Activated naive CD4-positive, alpha-beta T cell treated with anti-CD3 and anti-CD28 coated beads, Interleukin-2, amount 50 U/mL, for 16 hours (primary cell): ENCODE measurements around the gene COA1.
"Not testable (repeated sequence)": the region's sequence is repeated elsewhere in the genome, so short reads cannot be mapped to it uniquely, and the experiment has no call there.

Experiments used
- DNase-seq: peaks from one replicate; pipeline ENCODE4 v3.0.0-alpha.2; 2020

COA1 gene

DNA sequence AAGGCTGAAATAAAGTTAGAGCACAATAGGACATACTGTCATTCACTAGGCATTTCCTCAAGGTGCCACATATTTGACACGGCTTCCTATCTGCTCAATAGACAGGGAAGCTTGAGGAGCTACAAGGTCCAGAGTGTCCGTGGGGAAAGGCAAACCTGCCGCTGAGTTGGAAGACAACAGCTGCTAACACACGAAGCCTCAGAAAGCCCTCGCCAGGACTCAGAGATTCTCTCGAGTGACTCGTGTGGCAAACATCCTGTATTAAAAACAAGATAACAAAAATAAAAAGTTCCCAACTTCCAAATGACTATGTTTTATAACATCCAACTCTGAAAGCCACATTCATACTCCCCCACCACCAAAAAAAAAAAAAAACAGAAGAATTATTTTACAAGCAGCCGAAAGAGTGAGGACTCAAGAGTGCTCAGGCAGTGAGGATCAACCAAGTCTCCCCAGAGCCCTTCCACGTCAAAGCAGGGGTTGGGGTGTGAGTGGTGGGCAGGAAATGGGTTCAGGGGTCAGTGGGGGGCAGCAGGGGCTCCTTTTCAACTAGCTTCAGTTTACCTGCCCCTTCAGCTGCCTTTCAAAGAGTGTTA, 78.8 kb downstream of the COA1 start:
- DNase-seq = no peak

DNA sequence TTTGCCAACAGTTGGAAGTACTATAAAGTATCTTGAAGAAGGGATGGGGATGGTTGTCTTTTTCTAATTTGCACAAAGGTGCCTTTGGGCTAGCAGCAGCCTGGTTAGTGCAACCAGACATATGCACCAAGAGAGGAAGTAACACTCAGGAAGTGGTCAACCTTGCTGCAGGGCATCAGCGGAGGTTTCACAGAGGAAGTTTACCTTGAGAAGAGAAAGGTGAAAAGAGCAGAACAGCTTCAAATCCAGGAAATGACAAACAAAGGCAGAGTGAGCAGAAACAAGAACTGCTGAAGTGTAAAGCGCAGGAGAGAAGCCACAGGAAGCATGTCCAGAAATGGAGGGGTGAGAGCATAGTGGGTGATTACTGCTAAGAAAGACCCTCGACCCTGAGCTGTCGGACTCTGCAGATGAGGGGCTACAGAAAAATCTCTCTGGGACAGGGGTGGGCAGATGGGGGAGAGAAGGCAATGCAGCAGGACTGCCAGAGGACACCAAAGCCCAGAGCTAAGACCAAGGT, 79.5 kb downstream of the COA1 start:
- no peak for DNase-seq

DNA sequence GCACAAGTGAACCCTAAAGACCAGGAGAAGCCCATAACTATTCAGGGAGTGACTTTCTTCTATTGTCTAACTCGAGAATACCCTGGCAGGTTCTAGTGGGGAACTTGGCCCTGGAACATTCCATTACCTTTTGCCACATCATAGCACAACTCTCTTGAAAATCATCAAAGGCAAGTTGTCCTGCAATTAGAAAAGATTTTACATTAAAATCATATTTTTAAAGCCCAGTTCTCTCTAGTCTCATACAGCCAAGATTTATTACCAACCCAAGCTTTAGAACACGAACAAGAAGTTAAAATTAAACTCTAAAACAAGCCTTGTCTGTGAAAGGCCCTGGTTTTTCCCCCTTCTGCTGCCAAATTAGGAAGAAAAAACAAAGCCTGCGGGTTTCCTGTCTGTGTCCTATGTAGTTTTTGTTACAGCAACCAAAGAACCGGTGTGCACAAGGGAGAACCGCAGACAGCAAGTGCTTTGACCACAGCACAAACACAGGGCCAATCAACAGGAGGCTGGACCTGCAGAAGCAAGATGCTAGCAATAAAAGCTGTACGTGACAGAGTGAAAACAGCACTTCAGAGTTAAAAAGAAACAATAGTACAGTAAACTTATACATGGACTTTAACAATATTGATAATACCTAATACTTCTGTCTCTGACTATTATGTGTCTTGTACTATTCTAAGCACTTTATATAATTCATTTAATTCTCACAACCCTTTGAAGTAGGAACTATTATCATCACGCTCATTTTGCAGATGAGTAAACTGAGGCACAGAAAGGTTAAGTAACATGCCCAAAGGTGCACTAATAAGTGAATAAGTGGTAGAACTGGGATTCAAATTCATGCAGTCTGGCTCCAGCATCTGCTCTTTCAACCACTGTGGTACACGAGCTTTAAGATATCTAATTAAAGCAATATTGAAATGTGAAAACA, 80.6 kb downstream of the COA1 start:
- DNase-seq = no peak

DNA sequence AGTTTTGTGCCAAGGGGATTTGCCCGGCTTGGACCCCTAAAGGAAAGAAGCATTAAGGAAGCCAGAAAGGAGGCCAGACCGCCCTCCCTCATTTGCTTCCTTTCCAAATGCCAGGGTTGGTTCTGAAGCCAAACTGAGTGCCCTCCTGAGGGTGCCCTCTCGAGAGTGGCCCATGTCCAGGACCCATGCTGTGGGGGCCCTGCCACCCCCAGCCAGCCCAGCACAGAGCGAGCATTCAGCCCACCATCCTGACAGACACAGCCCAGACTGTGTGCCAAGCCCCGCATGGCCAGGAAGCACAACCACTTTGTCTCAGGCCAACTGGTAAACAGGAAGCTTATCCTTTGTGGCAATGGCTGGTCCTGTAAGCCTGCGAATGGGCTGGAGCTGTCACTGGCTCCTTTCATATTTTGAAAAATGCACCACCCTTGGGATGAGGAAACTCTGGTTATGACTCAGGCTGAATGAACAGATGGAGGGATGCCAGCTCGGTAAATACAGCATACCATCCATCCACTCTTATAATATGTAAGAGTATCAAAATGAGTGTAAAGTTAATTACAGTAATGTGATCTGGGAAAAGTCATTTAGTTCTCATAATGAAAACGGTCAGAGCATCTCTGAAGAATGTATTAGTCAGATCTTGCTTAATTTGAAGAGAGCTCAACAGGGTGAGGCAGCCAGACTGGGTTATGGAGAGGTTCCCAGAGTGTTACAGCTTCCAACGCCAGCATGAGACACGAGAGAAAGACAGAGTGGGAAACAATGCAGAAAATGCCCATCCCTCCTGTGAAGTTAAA, 81.5 kb downstream of the COA1 start:
- peak; percentile 58 for DNase-seq

DNA sequence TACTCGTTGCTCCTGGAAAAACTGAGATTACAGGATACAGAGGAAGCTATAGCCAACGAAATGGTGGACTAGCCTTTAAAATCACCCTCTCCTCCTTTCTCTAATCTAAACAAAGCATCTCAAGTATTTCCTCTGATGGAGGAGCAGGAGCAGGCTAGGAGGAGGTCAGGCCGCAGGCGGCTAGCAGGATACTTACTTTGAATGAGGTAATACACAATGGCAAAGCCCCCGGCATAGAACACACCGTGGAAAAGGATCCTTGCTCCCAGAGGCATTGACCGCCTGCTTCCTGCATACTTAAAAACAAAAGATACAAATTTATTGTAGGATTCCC, 82.0 kb downstream of the COA1 start:
- no peak for DNase-seq

DNA sequence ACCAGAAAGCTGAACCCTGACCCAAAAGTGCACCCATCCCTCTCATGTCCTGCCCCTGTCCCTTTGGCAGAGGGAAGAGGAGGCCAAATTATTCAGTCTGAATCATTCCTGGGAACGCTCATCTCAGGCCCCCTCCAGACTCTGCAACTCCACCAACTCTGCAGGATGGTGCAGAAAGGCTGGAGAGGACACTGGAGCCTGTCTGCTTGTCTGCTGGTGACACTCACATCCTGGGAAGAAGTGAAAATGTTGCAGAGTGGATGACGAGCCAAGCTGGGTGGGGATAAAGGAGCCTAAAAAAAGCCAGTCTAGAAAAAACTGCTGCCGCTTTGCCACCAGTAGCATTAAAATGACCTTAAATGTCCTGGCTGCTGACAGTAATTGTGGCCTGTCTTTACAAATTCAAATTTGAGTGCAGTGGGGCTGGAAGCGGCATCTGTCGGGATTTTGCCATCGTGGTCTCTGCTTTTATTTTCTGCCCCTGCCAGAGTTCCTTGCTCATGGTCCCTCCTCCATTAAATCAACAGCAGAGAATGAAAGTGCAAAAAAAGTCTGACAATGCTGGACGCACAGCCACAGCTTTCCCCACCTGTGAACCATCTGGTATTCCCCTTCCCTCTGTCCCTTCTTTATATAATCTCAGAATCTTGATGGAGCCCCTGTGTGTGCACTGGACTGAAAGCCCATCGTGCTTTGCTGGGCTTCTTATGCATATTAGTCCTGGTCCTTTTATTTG, 82.6 kb downstream of the COA1 start:
- DNase-seq = no peak

DNA sequence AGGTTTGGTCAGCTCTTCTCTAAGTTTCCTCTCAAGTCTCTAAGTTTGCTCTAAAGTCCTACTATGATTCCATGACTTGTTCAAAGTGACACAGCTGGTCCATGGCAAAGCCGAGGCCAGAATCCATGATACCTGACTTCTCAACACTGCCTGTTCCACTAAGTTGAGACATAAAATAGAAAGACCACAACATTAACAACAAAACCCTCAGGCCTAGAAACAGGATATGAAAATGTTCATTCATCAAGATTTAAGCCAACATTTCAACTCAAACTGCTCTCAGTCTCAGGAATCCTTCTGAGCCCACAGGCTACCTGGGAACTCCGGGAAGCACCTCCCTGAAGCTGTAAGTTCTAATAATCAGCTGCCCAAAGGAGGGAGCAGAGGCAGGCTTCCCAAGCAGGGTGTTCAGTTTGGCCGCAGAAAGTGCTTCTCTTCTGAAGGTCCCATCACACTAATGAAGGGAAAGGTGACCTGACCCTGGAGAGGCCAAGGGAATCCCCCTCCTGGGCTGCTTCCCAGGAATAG, 83.6 kb downstream of the COA1 start:
- DNase-seq = no peak

DNA sequence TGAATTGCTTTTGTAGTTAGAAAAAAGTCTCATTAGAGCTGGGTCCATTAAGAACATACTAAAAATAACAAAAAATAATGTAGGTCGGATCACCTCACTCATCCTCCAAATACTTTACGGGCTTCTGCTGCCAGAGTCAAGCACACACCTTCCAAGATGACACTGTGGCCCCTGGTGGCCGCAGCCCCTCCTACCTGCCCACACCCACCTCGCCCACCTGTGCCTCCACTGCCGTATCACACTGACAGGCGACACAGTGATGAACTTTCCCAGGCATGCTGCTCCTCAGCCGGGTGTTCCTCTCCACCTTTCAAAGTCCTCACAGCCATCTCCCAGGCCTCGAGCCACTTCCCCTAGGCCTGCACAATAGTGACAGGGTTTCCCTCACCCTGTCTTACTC, 85.5 kb downstream of the COA1 start:
- DNase-seq = no peak

DNA sequence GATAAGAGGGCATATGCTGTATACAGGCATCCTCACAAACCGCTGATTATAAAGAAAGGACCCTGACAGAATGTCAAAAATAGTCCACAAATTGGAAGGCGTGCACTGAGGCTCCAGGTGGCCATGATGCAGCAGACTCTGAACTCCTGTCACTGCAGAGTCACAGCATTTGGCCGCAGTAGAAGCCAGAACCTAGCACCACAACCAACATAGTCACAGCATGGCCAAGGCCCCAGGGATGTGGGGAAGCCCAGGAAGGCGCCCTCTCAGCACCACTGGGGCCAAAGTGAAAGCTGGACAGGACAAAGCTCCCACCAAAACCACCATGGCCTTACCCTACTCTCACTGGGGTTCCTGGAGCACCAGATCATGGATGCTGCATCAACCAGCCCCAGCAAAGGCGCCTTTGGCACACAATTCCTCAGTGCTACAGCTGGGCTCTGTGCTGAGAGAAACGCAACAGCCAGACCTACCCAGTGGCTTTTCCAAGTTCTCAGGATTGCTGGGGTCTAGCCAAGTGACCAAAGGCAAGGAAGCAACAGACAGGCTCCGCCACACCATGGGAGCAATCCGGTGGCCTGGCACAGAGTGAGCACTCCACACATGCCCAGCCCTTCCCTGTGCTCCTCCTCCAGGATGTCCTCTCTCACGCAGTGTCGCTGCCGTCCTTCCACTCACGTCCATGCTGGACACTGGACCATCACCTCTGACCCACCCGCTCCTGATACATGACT, 86.3 kb downstream of the COA1 start:
- no peak for DNase-seq

DNA sequence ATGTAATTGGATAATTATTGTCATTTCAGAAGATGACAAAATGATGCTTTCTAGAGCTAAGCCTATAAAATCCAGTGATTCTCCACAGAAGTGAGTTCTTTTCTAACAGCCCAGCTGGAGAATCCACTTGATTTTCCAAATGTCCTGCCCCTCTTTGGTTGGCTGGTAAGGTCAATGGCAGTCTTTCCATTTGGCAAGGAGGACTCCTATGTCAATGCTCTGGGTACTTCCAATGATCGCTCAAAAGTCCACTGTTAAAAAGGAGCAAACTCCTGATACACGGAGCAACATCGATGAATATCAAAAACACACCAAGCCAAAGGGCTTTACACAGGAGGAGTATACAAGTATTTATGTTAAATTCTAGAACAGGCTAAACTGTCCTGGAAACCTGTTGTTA, 88.6 kb downstream of the COA1 start:
- DNase-seq = no peak

DNA sequence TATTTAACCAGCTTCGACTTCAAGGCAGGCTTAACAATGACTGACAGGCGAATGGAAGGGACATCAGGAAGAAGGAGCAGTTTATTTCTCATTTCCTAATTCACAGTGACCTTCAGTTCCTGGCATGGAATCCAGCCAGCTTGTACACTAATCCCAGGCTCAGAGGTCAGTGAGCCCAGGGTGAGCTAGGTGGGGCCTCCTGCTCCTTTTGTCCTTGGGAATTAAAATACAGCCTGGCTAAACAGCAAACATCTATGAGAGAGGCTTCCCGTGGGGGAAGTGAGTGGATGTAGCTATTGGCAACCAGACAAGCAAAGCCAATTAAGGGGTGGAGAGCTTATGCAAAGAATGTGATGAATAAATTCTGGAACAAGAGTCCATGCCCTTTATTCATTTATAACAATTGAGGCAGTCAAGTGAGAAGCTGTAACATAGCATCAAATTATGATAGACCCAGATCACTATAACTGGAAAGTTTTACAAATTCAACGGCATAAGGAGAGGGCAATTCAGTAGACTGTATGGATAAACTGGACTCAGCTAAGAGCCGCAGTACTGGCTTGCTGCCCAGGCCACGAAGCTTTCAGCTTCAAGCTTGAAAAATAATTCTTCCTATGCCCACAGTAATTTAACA, 89.3 kb downstream of the COA1 start:
- no peak for DNase-seq

DNA sequence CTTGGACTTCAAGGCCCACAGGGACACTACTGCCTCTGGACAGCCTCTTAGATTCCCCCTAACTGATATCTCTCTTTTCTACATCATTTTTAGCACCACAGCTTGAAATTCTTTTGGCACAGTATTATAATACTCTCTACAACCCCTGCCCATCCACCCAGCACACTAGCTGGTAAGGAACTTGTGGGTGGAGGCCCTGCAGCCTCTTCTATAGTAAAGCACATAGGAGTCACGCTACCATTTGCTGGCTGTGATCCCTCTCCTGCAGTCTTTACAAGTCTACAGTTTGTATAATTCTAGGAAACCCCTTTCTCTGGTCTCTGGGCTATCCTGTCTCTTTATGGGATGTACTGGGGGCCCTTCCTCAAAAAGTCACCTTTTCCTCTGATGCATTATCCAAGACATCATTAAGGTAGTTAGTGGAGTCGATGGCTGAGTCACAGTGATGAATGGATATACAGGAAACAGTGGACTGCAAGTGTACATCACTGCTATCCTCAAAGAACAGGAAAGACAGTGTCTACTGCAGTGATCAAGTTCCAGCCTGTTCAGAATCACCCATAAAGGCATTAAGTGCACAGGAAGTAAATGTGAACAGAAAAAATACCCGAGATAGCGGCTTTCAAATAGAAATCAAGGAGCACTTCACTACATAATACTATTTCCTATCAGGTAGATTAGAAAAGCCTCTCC, 92.1 kb downstream of the COA1 start:
- no peak for DNase-seq

DNA sequence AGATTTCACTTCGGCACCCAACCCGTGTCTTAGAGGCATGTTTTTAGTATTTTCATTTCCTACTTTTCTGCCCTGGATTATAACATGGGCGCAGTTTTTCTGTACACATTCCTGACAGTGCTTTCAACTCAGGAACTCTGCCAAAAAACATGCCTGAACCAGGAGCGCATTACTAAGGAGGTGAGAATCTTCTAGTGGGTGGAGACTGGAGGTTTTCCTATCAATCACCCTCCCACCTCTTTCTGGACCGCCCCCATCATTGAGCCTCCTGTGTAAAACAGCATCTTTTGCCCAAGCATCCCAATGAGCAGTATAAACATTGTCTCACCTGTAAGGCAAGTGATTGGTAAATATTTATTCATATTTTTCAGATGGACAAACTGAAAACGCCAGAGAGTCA, 93.2 kb downstream of the COA1 start:
- no peak for DNase-seq

DNA sequence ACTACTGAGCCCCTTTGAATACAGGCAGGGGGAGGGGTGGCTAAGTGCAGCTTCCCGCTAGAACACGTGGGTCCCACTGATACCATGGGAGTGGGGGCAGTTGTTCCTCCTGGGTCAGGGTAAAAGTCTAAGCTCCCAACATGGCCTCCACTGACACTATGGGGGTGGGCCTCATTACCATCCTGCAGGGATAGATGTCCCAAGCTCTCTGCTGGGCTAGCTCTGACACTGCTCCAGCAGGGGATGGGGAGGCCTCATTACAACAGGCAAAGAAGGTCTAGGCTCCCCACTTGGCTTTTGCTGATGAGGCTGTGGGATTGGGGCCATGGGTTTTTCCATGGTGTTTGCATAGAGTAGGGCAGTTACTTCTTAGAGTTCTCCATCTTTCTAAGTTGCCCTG, 94.9 kb downstream of the COA1 start:
- no peak for DNase-seq

DNA sequence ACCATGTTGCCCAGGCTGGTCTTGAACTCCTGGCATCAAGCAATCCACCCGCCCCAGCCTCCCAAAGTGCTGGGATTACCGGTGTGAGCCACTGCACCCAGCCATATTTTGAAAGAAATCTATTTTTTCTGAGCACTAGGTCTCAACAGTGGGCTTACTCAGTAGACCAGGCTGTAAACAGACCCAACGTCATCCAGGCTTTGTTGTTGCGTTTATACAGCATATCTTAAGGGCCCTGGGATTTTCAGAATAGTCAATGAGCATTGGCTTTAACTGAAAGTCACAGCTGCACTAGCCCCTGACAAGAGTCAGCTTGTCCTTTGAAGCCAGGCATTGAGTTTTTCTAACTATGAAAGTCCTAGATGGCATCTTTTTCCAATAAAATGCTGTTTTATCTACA, 96.6 kb downstream of the COA1 start:
- DNase-seq = no peak

DNA sequence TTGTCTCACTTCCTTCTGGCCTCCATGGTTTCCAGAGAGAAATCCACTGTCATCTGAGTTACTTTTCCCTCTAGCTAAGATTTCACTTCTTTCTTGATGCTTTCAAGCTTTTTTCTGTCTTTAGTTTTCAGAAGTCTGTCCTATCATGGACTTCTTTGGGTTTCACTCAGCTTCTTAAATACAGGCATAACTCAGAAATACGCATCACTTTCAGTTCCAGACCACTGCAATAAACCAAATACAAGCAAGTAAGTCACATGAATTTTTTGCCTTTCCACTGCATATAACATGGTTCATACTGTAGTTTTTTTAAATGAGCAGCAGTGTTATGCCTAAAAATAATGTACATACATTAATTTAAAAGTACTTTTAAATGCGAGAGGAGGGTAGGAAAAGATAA, 97.8 kb downstream of the COA1 start:
- no peak for DNase-seq

DNA sequence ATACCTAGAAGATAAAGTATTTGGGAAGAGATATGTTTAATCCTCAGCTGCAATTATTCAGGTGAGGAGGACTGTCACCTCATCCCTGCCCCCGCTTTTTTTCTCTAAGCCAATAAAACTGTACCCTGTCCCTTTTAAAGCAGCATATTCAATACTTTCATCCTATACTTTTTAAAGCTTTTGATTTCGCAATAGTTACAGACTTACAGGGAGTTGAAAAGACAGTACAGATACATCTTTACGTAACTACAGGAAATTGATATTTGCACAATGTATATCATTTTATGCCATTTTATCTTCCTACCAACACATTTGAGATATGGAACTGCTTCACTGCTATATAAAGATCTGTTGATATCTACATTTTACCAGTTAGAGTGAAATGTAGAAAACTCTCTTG, 98.8 kb downstream of the COA1 start:
- no peak for DNase-seq

DNA sequence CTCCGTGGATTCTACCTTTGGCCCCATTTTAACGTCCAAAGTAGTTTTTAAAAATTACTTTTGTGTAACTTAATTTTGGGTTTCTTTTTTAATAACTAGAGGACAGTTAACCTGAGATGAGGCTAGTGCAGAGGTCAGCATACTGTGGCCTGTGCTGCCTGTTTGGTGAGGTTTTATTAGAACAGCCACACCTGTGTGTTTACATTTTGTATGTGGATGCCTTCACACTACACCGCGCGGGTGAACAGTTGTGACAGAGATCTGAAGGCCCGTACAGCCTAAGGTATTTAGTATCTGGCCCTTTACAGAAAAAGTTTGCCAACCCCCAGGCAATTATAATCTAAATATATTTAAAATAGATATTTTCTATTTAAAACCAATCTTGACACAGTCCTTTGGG, 99.5 kb downstream of the COA1 start:
- DNase-seq = no peak

DNA sequence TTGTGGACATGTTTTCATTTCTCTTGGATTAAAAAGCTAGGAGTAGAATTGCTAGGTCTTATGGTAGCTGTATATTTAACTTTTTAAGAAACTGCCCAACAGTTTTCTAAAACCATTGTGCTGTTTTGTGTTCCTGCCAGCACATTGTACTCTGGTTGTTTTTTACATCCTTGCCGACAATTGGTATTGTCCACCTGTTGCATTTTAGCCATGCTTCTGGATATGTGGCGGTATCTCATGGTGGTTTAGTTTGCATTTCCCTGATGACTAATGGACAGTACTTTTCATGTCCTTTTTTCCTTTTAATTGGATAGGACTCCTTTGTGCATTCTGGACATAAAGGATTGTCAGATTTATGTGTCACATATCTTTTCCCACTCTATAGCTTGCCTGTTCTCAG, 100.9 kb downstream of the COA1 start:
- DNase-seq = no peak

DNA sequence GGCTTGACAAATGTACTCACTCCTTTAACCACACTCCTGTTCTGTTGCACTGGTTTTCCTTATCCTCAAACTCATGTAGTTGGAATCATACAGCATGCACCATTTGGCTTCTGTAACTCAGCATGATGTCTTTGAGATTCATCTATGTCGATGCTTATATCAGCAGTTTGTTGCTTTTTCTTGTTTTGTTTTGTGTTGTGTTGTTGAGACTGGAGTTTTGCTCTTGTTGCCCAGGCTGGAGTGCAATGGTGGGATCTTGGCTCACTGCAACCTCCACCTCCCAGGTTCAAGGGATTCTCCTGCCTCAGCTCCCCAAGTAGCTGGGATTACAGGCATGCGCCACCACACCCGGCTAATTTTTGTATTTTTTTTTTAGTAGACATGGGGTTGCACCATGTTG, 101.5 kb downstream of the COA1 start:
- not testable (repeated sequence) for DNase-seq

DNA sequence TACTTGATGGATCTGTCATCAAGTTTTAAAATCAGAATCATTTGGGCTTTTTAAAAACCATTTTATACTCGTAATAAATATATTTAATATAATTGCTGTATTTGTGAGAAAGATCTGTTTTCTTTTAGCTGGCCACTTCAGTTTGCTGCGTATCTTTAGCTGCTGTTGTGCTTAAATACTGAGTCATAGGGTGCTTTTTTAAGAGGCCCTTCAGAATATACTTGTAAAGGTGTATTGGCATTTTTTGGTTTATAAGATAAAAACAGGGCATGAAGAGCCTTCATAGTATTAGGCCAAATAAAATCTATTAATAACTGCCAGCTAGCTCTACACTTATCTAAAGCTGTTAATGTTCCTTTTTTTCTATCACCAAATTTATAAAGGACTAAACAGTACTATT, 102.6 kb downstream of the COA1 start:
- DNase-seq = no peak
